Endothelial cell of umbilical vein (primary cell): ENCODE results near the gene PRUNE1.

Experiments
- CTCF ChIP-seq, 2 donors: IDR thresholded peaks; 1 replicate in 1 of 2; 2 replicates in 1 of 2; pipeline ENCODE4 v1.5.1; 2011; ENCODE audit warnings: low read length in 2 of 2, mild to moderate bottlenecking in 2 of 2, moderate library complexity in 2 of 2, control low read depth in 1 of 2, inconsistent platforms in 1 of 2, low read depth in 1 of 2; ENCODE audit not compliant: insufficient read depth in 1 of 2; ENCODE audit errors: extremely low read depth in 1 of 2
- MAX ChIP-seq: IDR thresholded peaks from 2 replicates; pipeline ENCODE4 v1.6.1; 2011; ENCODE audit not compliant: insufficient read depth, insufficient read length
- POLR2A ChIP-seq: IDR thresholded peaks from 2 replicates; pipeline ENCODE4 v1.6.1; 2012; ENCODE audit warnings: low read depth, mild to moderate bottlenecking, control low read depth, low read length

GRCh38 chr1:150969626-150970025, 38.6 kb upstream of the PRUNE1 start:
- no peak for TF ChIP-seq CTCF (IDR thresholded peaks at IDR 0.05; ENCODE audit: extremely low read depth in 1 of 2, insufficient read depth in 1 of 2, low read depth in 1 of 2, low read length in 2 of 2)
- no peak for TF ChIP-seq POLR2A
- no peak for TF ChIP-seq MAX
